ENCODE results near the gene SGCA. TPM values are rescaled to one million over a fixed set of nuclear protein-coding genes. Genes with fewer than 3 reads are reported as not detected.

SGCA gene
- total RNA-seq, 1 donor, result not detected

DNA sequence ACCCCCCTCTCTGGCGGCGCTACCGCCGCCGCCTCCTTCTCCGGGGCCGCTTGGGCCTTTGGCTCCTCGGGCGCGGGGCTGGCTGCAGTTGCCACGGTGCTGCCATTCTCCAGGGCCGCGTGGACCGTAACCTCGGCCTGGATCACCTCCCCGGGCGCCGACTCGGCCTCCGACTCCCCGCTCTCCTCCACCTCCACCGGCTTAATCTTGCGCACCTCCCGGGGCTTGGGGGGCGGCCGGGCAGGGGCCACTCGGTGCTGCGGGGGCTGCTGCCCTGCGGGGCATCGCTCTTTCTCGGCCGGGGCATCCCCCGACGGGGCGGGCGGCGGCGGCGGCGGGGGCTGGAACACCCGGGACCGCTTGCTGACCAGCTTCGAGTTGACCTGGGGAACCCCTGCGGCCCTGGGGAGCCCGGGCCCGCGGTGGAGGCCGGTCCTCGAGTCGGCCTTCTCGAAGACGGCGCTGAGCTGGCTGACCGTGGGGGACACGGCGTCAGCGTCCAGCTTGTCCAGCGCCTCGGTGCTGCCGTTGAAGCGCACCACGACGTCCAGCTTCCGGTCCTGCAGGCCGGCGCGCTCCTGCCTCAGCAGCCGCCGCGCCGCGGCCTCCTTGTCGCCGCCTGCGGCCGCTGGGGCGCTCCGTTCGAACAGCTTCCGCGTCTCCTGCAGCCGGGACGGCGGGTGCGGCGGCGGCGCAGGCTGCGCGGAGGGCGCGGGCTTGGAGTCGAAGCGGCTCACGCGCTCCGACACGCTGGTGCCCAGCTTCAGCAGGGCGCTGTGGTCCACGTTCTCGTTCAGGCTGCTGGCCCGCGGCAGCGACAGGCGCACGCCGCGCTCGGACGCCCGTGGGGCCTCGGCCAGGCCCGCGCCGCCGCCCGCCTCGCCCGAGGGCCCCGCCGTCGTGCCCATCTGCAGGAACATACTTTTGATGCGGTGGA, 16.1 kb upstream of the SGCA start:
- Histone ChIP-seq H3K9me3 (ENCODE audit: low read depth, low read length) (no peaks in the 10 kb centered on the region), H4K20me1 (ENCODE audit: insufficient read depth, low read length) (peaks cover 40% of the 10 kb centered on the region), H2AFZ (ENCODE audit: low read length) (no peak overlapping the region), H3K36me3 (ENCODE audit: insufficient read depth, low read length) (peaks cover 9% of the 10 kb centered on the region), H3K4me1 (ENCODE audit: insufficient read depth, low read length) (peaks cover 54% of the 10 kb centered on the region), H3K27me3 (ENCODE audit: insufficient read depth, low read length) (no peaks in the 10 kb centered on the region), H3K4me3 (ENCODE audit: insufficient read depth, low read length) (peak overlapping the region; percentile 84), H3K79me2 (ENCODE audit: insufficient read depth, low read length) (peaks cover 61% of the 10 kb centered on the region), H3K4me2 (ENCODE audit: insufficient read depth, low read length) (peak overlapping the region; percentile 95), H3K27ac (ENCODE audit: low read depth, low read length) (peak overlapping the region; percentile 70)
- TF ChIP-seq, protein P1, sequence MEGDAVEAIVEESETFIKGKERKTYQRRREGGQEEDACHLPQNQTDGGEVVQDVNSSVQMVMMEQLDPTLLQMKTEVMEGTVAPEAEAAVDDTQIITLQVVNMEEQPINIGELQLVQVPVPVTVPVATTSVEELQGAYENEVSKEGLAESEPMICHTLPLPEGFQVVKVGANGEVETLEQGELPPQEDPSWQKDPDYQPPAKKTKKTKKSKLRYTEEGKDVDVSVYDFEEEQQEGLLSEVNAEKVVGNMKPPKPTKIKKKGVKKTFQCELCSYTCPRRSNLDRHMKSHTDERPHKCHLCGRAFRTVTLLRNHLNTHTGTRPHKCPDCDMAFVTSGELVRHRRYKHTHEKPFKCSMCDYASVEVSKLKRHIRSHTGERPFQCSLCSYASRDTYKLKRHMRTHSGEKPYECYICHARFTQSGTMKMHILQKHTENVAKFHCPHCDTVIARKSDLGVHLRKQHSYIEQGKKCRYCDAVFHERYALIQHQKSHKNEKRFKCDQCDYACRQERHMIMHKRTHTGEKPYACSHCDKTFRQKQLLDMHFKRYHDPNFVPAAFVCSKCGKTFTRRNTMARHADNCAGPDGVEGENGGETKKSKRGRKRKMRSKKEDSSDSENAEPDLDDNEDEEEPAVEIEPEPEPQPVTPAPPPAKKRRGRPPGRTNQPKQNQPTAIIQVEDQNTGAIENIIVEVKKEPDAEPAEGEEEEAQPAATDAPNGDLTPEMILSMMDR (IDR thresholded peaks at IDR 0.05; ENCODE audit: extremely low read depth, low read depth, low read length), result no peak
- DNase-seq (ENCODE audit: insufficient read length, low spot score, missing footprints), result peak; percentile 91

DNA sequence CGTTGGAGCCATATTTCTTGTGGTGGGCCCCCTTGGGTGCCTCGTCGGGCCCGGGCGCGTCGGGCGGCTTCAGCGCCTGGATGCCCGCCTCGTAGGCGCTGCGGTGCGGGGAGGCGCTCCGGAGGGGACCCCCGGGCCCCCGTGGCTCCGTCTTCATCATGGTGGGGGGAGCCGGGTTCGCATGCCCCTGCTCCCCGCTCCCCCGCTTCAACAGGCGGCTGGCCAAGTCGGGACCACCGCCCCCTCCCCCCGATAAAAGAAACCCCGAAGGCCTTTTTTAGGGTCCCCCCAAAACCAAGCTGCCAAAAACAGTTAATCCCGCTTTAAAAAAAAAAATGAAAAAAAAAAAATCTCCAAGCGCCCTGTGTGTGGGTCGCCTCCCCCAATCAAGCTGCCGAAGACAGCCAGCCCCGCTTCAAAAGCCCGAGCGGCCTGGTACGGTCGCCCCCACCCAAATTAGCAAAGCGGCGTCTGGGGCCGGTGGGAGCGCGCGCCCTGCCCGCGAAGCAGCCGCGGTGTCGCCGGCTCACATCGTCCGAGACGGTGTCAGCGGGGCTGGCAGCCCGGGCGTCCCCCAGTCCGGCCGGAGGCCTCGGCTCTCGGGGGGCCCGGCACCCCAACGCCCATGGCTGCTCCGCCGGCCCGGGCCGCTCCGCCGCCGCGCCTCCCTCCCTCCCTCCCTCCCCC, 15.3 kb upstream of the SGCA start, which contains the start of gene PPP1R9B:
TSS of gene PPP1R9B (minus strand) at position 324 of the 687 bp plus-strand sequence. CDS start at position 160, 164 bp downstream.
- H3K4me2 ChIP-seq (ENCODE audit: insufficient read depth, low read length), result peak within 1 kb of the TSS; percentile 95
- no peaks in the 10 kb centered on the region for H3K9me3 ChIP-seq (ENCODE audit: low read depth, low read length)
- TF ChIP-seq, protein P1 (IDR thresholded peaks at IDR 0.05; ENCODE audit: extremely low read depth, low read depth, low read length), result no peak
- H3K4me1 ChIP-seq (ENCODE audit: insufficient read depth, low read length), result peaks cover 62% of the 10 kb centered on the region
- H3K36me3 ChIP-seq (ENCODE audit: insufficient read depth, low read length), result peaks cover under 1% of the 10 kb centered on the region
- H3K27ac ChIP-seq (ENCODE audit: low read depth, low read length), result peak within 1 kb of the TSS; percentile 70
- peak; percentile 84 for DNase-seq (ENCODE audit: insufficient read length, low spot score, missing footprints)
- peak within 1 kb of the TSS; percentile 84 for H3K4me3 ChIP-seq (ENCODE audit: insufficient read depth, low read length)
- peak within 1 kb of the TSS; percentile 76 for H2AFZ ChIP-seq (ENCODE audit: low read length)
- peaks cover 31% of the 10 kb centered on the region for H4K20me1 ChIP-seq (ENCODE audit: insufficient read depth, low read length)
- H3K27me3 ChIP-seq (ENCODE audit: insufficient read depth, low read length), result no peaks in the 10 kb centered on the region
- H3K79me2 ChIP-seq (ENCODE audit: insufficient read depth, low read length), result peaks cover 53% of the 10 kb centered on the region

DNA sequence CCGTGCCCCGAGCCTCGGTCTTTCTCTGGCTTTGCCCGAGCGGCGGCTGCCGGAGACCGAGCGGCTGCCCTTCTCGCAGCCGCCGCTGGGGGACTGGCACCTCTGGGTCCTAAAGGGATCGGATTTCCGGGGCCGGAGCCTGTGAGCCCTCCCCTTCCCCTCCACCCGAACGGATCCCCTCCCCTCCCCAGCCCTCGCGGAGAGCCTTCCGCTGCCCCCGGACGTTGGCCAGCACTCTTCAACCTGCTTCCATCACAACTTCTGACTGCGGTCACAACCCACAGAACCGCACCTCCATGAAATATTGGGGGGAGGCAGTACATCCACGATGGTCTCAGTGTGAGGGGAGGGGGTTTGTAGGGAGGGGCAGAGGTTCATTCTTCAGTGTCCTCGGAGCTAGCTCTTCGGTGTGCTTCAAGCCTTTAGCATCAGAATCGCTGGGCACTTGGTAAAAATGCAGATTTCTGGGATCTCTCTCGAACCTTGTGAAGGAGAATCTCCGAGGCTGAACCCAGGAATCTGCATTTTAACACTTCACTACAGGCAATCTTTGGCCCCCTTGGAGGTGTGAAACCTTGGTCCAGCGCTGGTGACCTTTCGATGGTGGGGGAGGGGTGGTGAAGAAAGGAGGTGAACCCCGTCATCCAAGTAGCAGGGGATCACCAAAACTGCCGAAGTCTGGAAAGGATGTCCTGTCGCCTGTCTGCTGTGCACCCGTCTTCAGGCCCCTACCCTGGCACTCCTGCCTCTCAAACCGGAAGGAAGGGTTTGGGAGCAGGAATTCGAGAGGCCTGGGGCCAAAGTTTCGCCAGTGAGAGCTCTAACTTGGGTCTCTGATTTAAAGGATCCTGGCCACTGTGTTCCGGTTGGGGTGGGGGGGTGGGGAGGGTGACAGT, 14.5 kb upstream of the SGCA start:
- no peaks in the 10 kb centered on the region for H3K27me3 ChIP-seq (ENCODE audit: insufficient read depth, low read length)
- peak overlapping the region; percentile 84 for H3K4me3 ChIP-seq (ENCODE audit: insufficient read depth, low read length)
- H3K36me3 ChIP-seq (ENCODE audit: insufficient read depth, low read length), result no peaks in the 10 kb centered on the region
- H3K27ac ChIP-seq (ENCODE audit: low read depth, low read length), result peak overlapping the region; percentile 50
- DNase-seq (ENCODE audit: insufficient read length, low spot score, missing footprints), result peak; percentile 100
- TF ChIP-seq, protein P1 (IDR thresholded peaks at IDR 0.05; ENCODE audit: extremely low read depth, low read depth, low read length), result peak; percentile 44
- H3K4me2 ChIP-seq (ENCODE audit: insufficient read depth, low read length), result peak overlapping the region; percentile 85
- peak overlapping the region; percentile 76 for H2AFZ ChIP-seq (ENCODE audit: low read length)
- H3K4me1 ChIP-seq (ENCODE audit: insufficient read depth, low read length), result peaks cover 64% of the 10 kb centered on the region
- peaks cover 45% of the 10 kb centered on the region for H3K79me2 ChIP-seq (ENCODE audit: insufficient read depth, low read length)
- no peaks in the 10 kb centered on the region for H3K9me3 ChIP-seq (ENCODE audit: low read depth, low read length)
- H4K20me1 ChIP-seq (ENCODE audit: insufficient read depth, low read length), result peaks cover 24% of the 10 kb centered on the region

All from osteoblast (primary cell).